GM23248 (cell line): ENCODE results near the gene TMBIM1. TPM values are rescaled to one million over a fixed set of nuclear protein-coding genes. Genes with fewer than 3 reads are reported as not detected.
A peak's percentile ranks its signal among the peaks of the same experiment; 100 is the strongest.

Experiments used
- DNase-seq: peaks from one replicate; pipeline ENCODE4 v3.0.0-alpha.2; 2015
- H2AFZ ChIP-seq: fragments of 200-600 bp; sonication (generic); 2 replicates; pipeline ENCODE4 v1.6.1; 2016; ENCODE audit warnings: antibody characterized with exemption
- H3F3A ChIP-seq: fragments of 200-600 bp; sonication (generic); 2 replicates; pipeline ENCODE4 v1.6.1; 2016; ENCODE audit warnings: mild to moderate bottlenecking, antibody characterized with exemption, mixed run types; ENCODE audit not compliant: insufficient read depth
- H3K27ac ChIP-seq: fragments of 200-600 bp; sonication (generic); 2 replicates; pipeline ENCODE4 v1.5.1; 2016; ENCODE audit warnings: mild to moderate bottlenecking
- H3K27me3 ChIP-seq: fragments of 200-600 bp; sonication (generic); replicated peaks from 2 replicates; pipeline ENCODE4 v1.6.1; 2016; ENCODE audit warnings: mild to moderate bottlenecking; ENCODE audit not compliant: insufficient read depth
- H3K36me3 ChIP-seq: fragments of 200-600 bp; sonication (generic); 2 replicates; pipeline ENCODE4 v1.6.1; 2016; ENCODE audit warnings: low read depth, mild to moderate bottlenecking
- H3K4me1 ChIP-seq: fragments of 200-600 bp; sonication (generic); 2 replicates; pipeline ENCODE4 v1.6.1; 2016; ENCODE audit warnings: mild to moderate bottlenecking; ENCODE audit not compliant: insufficient read depth
- H3K4me2 ChIP-seq: fragments of 200-600 bp; sonication (generic); one replicate; pipeline ENCODE4 v1.6.1; 2016; ENCODE audit warnings: mild to moderate bottlenecking; ENCODE audit not compliant: unreplicated experiment
- H3K4me3 ChIP-seq: fragments of 200-600 bp; sonication (generic); 2 replicates; pipeline ENCODE4 v1.5.1; 2016; ENCODE audit warnings: mild to moderate bottlenecking
- H3K79me2 ChIP-seq: fragments of 200-600 bp; sonication (generic); 2 replicates; pipeline ENCODE4 v1.6.1; 2016; ENCODE audit warnings: mild to moderate bottlenecking; ENCODE audit not compliant: insufficient read depth
- H3K9ac ChIP-seq: fragments of 200-600 bp; sonication (generic); 2 replicates; pipeline ENCODE4 v1.6.1; 2016; ENCODE audit warnings: mild to moderate bottlenecking
- H3K9me2 ChIP-seq: fragments of 200-600 bp; sonication (generic); 2 replicates; pipeline ENCODE4 v1.6.1; 2016; ENCODE audit warnings: mixed run types, mild to moderate bottlenecking, moderate library complexity; ENCODE audit not compliant: insufficient read depth
- H3K9me3 ChIP-seq: fragments of 200-600 bp; sonication (generic); one replicate; pipeline ENCODE4 v1.6.1; 2017; ENCODE audit warnings: low read depth
- H4K20me1 ChIP-seq: fragments of 200-600 bp; sonication (generic); 2 replicates; pipeline ENCODE4 v1.6.0; 2016; ENCODE audit not compliant: insufficient read depth
- EZH2 ChIP-seq: fragments of 200-600 bp; sonication (generic); IDR thresholded peaks from 2 replicates; pipeline ENCODE4 v1.6.1; 2018; ENCODE audit warnings: antibody characterized with exemption, mild to moderate bottlenecking; ENCODE audit not compliant: insufficient read depth, poor library complexity, severe bottlenecking
- EZH2phosphoT487 ChIP-seq: fragments of 200-600 bp; sonication (generic); IDR thresholded peaks from 2 replicates; pipeline ENCODE4 v1.6.1; 2018; ENCODE audit warnings: antibody characterized with exemption, moderate library complexity, mild to moderate bottlenecking, low read depth; ENCODE audit not compliant: insufficient read depth
- WGBS, 2 experiments: methylation state at CpG; one replicate each; pipeline ENCODE4 v1.1.6; 2015 to 2017; ENCODE audit warnings: low lambda C conversion rate in 2 of 2, low coverage in 1 of 2; ENCODE audit errors: missing lambda C conversion rate in 2 of 2; 5-methylcytosine and 5-hydroxymethylcytosine counted together
- in situ Hi-C: fragments of 300-500 bp; cut with MboI; formaldehyde crosslinking; loops from 2 replicates; pipeline ENCODE4 v1.15.0; 2020
- polyA plus RNA-seq: library from polyadenylated mRNA; unstranded; fragments of >200 nt; fragmentation: Nextera tagmentation; extraction: Ambion mirVana; gene quantifications from 2 replicates; pipeline ENCODE4 v1.2.1, GENCODE V29; 2016
- total RNA-seq: library from RNA; depleted of rRNA; stranded (reverse); fragments of >200 nt; shearing (Covaris generic); gene quantifications from 2 replicates; pipeline ENCODE4 v1.2.3, GENCODE V29; 2014

Gene TMBIM1
- total and polyA plus RNA-seq, 2 experiments from 2014 or later = 166 to 178 TPM

DNA sequence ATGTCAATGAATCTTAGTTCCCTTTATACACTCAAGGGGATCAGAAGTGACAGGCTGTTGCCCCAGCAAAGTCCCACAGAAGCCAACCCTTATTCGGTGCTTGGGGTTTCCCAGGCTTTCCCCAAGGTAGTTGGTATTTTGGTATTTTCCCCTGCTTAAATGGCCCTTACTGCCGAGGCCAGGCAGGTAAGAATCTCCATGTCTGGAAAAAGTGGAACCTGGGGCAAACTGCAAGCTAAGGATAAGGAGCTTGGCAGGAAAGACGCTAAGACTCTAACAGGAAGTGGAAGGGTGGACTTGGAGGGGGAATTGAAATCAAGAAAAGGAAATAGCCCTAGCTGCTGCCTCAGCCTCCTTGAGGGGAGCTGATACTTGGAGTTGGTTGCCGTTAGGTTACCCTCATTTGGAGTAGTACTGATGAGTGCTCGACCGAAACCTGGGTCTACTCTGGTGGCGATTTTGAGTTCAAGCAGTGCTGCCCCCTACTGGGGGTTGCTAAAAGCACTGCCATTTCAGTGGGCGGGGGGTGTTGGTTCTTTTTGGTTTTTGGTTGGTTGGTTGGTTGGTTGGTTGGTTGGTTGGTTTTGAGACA lies 34.8 kb downstream of the TMBIM1 start:
- no peaks in the 10 kb centered on the region; the same call in 1 of the 2 replicates for H4K20me1 ChIP-seq
- no peak overlapping the region for H2AFZ ChIP-seq
- no peaks in the 10 kb centered on the region for H3K27me3 ChIP-seq
- H3K9me3 ChIP-seq = no peaks in the 10 kb centered on the region
- H3K9ac ChIP-seq = no peak overlapping the region
- peaks cover 21% of the 10 kb centered on the region for H3K4me1 ChIP-seq
- TF ChIP-seq EZH2 = no peak
- no peak for TF ChIP-seq EZH2phosphoT487
- H3K79me2 ChIP-seq = no peaks in the 10 kb centered on the region
- WGBS, 2 experiments = 64 to 69% methylated on average over 8 of the region's 8 CpGs
- DNase-seq = peak; percentile 49
- in situ Hi-C loops = no loop called here
- peaks cover 76% of the 10 kb centered on the region for H3F3A ChIP-seq
- H3K4me3 ChIP-seq = no peak overlapping the region
- no peak overlapping the region for H3K4me2 ChIP-seq
- H3K9me2 ChIP-seq = no peaks in the 10 kb centered on the region
- peaks cover 34% of the 10 kb centered on the region for H3K36me3 ChIP-seq
- H3K27ac ChIP-seq = no peak overlapping the region

DNA sequence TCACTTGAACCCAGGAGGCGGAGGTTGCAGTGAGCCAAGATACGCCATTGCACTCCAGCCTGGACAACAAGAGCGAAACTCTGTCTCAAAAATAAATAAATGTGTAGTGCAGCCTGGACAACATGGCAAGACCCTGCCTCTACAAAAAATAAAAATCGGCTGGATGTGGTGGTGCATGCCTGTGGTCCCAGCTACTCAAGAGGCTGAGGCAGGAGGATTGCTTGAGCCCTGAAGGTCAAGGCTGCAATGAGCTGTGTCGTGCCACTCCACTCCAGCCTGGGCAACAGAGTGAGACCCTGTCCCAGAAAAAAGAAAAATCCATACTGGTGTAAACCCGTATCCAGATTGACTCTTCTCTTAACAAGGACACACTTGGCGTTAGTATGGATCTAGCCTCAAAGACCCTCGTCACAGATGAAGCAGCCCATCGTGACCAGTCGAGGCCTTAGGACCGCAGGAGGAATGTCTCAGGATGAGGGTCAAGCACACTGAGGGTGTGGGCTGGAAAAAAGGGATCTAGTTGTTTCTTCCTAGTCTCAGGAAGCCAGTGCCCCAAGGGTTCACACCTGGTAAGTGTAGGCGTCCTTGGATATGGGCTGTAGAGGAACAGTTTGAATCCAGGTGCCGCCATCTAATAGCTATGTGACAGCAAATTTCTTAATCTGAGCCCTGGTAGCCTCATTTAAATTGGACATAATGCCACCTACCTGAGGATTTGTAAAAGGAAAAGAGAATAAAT lies 35.5 kb downstream of the TMBIM1 start:
- no peak for DNase-seq
- Histone ChIP-seq H3K27me3 (no peaks in the 10 kb centered on the region), H3K79me2 (no peaks in the 10 kb centered on the region), H3K36me3 (peaks cover 39% of the 10 kb centered on the region), H3K4me1 (peaks cover 25% of the 10 kb centered on the region), H4K20me1 (no peaks in the 10 kb centered on the region; the same call in 1 of the 2 replicates), H3K9me3 (no peaks in the 10 kb centered on the region), H3F3A (peaks cover 83% of the 10 kb centered on the region), H3K9ac (no peak overlapping the region), H3K9me2 (no peaks in the 10 kb centered on the region), H3K27ac (no peak overlapping the region), H2AFZ (no peak overlapping the region), H3K4me3 (no peak overlapping the region), H3K4me2 (no peak overlapping the region)
- TF ChIP-seq EZH2phosphoT487 (no peak), EZH2 (no peak)
- 91 to 92% methylated on average over 13 of the region's 13 CpGs for WGBS, 2 experiments
- in situ Hi-C loops = no loop called here

DNA sequence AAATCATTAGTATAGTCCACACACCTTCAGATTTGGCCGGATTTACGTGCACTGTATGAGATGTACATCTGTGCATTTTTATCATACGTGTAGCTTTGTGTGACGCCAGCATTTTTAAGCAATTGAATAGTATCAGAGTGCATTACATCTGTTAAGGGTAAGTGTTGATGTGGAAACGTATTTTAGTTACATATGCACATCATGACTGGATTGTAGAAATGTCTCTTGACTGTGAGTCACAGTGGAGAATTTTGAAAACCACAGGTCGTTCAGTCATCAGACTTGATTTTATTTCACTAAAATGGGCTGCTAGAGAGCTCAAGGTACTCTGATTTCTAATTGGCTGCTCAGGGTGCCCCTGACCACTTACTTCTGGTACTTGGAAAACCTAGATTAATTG lies 36.9 kb downstream of the TMBIM1 start:
- 0 out of 2 replicates have a peak, but pooled peaks cover 10% of the 10 kb centered on the region for H3K79me2 ChIP-seq
- peak; percentile 81 for DNase-seq
- H3K9me2 ChIP-seq = no peaks in the 10 kb centered on the region
- H3K9ac ChIP-seq = peak overlapping the region; percentile 25; the same call in 1 of the 2 replicates
- H3F3A ChIP-seq = peaks cover 94% of the 10 kb centered on the region
- no peaks in the 10 kb centered on the region; the same call in 1 of the 2 replicates for H4K20me1 ChIP-seq
- H3K27ac ChIP-seq = peak overlapping the region; percentile 75
- no peak for TF ChIP-seq EZH2phosphoT487
- TF ChIP-seq EZH2 = no peak
- H3K4me1 ChIP-seq = peaks cover 25% of the 10 kb centered on the region
- peaks cover 51% of the 10 kb centered on the region for H3K36me3 ChIP-seq
- no peak overlapping the region for H3K4me3 ChIP-seq
- H3K4me2 ChIP-seq = no peak overlapping the region
- H2AFZ ChIP-seq = no peak overlapping the region
- no peaks in the 10 kb centered on the region for H3K27me3 ChIP-seq
- H3K9me3 ChIP-seq = no peaks in the 10 kb centered on the region
- 47 to 50% methylated on average over 6 of the region's 6 CpGs for WGBS, 2 experiments
- in situ Hi-C loops = no loop called here

DNA sequence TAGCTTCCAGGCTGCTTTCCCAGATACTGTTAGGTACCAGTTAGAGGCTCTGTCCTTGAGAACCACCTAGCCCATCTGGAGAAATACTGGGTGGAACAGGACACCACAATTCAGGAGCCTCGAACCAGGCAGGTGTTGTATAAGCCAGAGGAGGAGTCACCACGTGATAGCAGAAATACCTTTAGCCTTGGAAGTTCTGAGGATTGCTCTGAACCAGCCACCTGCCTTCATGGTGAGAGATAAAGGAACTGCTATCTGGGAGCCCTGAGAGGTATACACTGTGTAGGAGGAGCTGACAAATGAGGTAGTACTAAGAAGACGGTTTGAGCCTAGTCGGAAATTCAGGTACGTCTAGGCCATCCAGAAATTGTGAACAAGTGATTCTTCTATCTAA lies 39.1 kb downstream of the TMBIM1 start:
- H3K4me2 ChIP-seq = no peak overlapping the region
- H3K4me1 ChIP-seq = peaks cover 8% of the 10 kb centered on the region
- in situ Hi-C loops = no loop called here
- H3F3A ChIP-seq = peaks cover 96% of the 10 kb centered on the region
- peak overlapping the region; percentile 49; the same call in 1 of the 2 replicates for H3K27ac ChIP-seq
- H3K4me3 ChIP-seq = no peak overlapping the region
- H2AFZ ChIP-seq = no peak overlapping the region
- no peaks in the 10 kb centered on the region for H3K27me3 ChIP-seq
- H4K20me1 ChIP-seq = no peaks in the 10 kb centered on the region; the same call in 1 of the 2 replicates
- no peaks in the 10 kb centered on the region for H3K9me3 ChIP-seq
- 86 to 93% methylated on average over 5 of the region's 5 CpGs for WGBS, 2 experiments
- no peak overlapping the region for H3K9ac ChIP-seq
- TF ChIP-seq EZH2 (no peak), EZH2phosphoT487 (no peak)
- no peak for DNase-seq
- H3K79me2 ChIP-seq = peaks cover 30% of the 10 kb centered on the region; the same call in 1 of the 2 replicates
- peaks cover 73% of the 10 kb centered on the region for H3K36me3 ChIP-seq
- no peaks in the 10 kb centered on the region for H3K9me2 ChIP-seq
